Measurements from ENCODE around the gene ELL2.

ELL2 gene

GRCh38 chr5:95983509-95983908 lies 21.9 kb upstream of the ELL2 start:
- no peak for DNase-seq (ENCODE audit: extremely low read depth, insufficient read length)
- no peak overlapping the region for H3K4me3 ChIP-seq (replicated peaks; ENCODE audit: low read depth, low read length)
- no peaks in the 10 kb centered on the region for H3K36me3 ChIP-seq (ENCODE audit: control insufficient read depth, insufficient read depth, low read length)
- no peak for TF ChIP-seq CTCF (IDR thresholded peaks at IDR 0.05; ENCODE audit: insufficient read depth, low read length, poor library complexity, severe bottlenecking)
- no peaks in the 10 kb centered on the region for H3K27me3 ChIP-seq (replicated peaks; ENCODE audit: control insufficient read depth, insufficient read depth, low read length)

- TF ChIP-seq CTCF (IDR thresholded peaks at IDR 0.05; ENCODE audit: insufficient read depth, low read length, poor library complexity, severe bottlenecking): no peak
- no peaks in the 10 kb centered on the region for H3K36me3 ChIP-seq (ENCODE audit: control insufficient read depth, insufficient read depth, low read length)
- no peak overlapping the region for H3K4me3 ChIP-seq (replicated peaks; ENCODE audit: low read depth, low read length)
- H3K27me3 ChIP-seq (replicated peaks; ENCODE audit: control insufficient read depth, insufficient read depth, low read length): no peaks in the 10 kb centered on the region
- no peak for DNase-seq (ENCODE audit: extremely low read depth, insufficient read length)
These were observed 21.4 kb upstream of the ELL2 start for GRCh38 chr5:95983080-95983479.

- no peak for TF ChIP-seq CTCF (IDR thresholded peaks at IDR 0.05; ENCODE audit: insufficient read depth, low read length, poor library complexity, severe bottlenecking)
- H3K36me3 ChIP-seq (ENCODE audit: control insufficient read depth, insufficient read depth, low read length): no peaks in the 10 kb centered on the region
- H3K27me3 ChIP-seq (replicated peaks; ENCODE audit: control insufficient read depth, insufficient read depth, low read length): no peaks in the 10 kb centered on the region
- H3K4me3 ChIP-seq (replicated peaks; ENCODE audit: low read depth, low read length): no peak overlapping the region
- DNase-seq (ENCODE audit: extremely low read depth, insufficient read length): no peak
These were observed 15.0 kb upstream of the ELL2 start for GRCh38 chr5:95976606-95977005.

DNA sequence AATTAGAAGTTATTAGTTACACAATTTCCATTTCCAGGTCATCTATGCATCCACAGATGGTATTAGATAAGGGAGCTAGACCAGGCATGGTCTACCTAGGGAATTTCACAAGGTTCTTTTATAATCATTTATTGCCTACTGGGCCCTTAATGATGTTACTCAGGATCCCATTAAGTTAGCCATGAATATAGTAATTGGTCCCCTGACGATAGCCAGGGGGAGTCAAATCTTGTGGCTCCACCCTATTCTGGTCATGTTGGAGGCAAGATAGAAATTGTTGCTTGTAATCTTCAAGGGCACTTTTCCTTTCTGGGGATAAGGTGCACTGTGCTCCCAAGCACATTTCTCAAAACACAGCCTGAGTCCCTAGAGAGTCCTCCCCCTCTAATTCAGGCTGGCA lies 14.1 kb upstream of the ELL2 start:
- no peak for DNase-seq (ENCODE audit: extremely low read depth, insufficient read length)
- Histone ChIP-seq H3K4me3 (replicated peaks; ENCODE audit: low read depth, low read length) (no peak overlapping the region), H3K27me3 (replicated peaks; ENCODE audit: control insufficient read depth, insufficient read depth, low read length) (no peaks in the 10 kb centered on the region), H3K36me3 (ENCODE audit: control insufficient read depth, insufficient read depth, low read length) (no peaks in the 10 kb centered on the region)
- TF ChIP-seq CTCF (IDR thresholded peaks at IDR 0.05; ENCODE audit: insufficient read depth, low read length, poor library complexity, severe bottlenecking): no peak

DNA sequence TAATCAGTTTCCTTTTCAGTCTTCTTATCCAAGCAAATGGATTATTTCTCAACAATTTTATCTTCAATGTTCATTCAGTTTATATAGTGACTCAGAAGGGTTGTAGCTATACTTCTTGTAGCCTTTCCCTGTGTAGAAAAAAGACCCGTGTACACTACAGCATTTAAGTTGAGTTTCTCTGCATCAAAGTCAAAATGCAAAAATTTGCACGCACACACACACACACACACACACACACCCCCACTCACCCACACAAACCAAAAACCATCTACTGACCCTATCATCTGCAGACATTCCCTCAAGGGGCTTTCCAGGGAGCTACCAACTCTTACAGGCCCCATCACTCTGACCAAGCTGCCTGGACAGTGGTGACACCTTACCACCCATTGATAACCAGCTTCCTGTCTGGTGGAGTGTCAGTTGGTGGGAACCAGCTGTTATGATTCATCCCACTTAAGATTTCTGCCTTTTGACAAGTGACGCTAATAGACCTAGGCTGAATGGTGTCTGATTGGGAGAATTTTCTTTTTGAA lies 12.2 kb upstream of the ELL2 start:
- H3K4me3 ChIP-seq (replicated peaks; ENCODE audit: low read depth, low read length): no peak overlapping the region
- DNase-seq (ENCODE audit: extremely low read depth, insufficient read length): peak; percentile 71
- H3K27me3 ChIP-seq (replicated peaks; ENCODE audit: control insufficient read depth, insufficient read depth, low read length): no peaks in the 10 kb centered on the region
- TF ChIP-seq CTCF (IDR thresholded peaks at IDR 0.05; ENCODE audit: insufficient read depth, low read length, poor library complexity, severe bottlenecking): no peak
- H3K36me3 ChIP-seq (ENCODE audit: control insufficient read depth, insufficient read depth, low read length): no peaks in the 10 kb centered on the region

DNA sequence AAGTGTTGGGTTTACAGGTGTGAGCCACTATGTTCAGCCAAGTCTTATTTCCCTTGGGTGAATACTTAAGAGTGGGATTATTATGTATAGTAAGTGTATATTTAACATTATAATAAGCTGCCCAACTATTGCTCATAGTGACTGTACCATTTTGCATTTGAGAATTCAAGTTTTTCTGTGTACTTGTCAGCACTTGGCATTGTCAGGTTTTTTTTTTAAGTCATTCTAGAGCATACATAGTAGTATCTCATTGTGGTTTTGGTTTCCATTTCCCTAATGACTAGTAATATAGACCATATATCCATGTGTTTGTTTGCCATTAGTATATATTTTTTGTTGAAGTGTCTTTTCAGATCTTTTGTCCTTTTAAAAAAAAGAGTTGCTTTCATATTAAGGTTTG lies 10.5 kb upstream of the ELL2 start:
- Histone ChIP-seq H3K36me3 (ENCODE audit: control insufficient read depth, insufficient read depth, low read length) (no peaks in the 10 kb centered on the region), H3K4me3 (replicated peaks; ENCODE audit: low read depth, low read length) (no peak overlapping the region), H3K27me3 (replicated peaks; ENCODE audit: control insufficient read depth, insufficient read depth, low read length) (no peaks in the 10 kb centered on the region)
- TF ChIP-seq CTCF (IDR thresholded peaks at IDR 0.05; ENCODE audit: insufficient read depth, low read length, poor library complexity, severe bottlenecking): no peak
- no peak for DNase-seq (ENCODE audit: extremely low read depth, insufficient read length)

Data from GM06990 (cell line).